Nephron (organoid): Measurements from ENCODE around the gene TNFRSF11A.

Experiments used
- H3K27ac Mint-ChIP-seq, 3 experiments: 2 replicates each; pipeline ENCODE4 v1.8.0; 2020; ENCODE audit warnings: mixed read lengths in 3 of 3, mild to moderate bottlenecking in 2 of 3, moderate library complexity in 1 of 3
- H3K27me3 Mint-ChIP-seq: 2 replicates; pipeline ENCODE4 v1.8.0; 2021; ENCODE audit warnings: low read depth, mild to moderate bottlenecking, moderate library complexity, mixed read lengths
- H3K36me3 Mint-ChIP-seq: 2 replicates; pipeline ENCODE4 v1.8.0; 2020; ENCODE audit warnings: low read depth, mixed read lengths
- H3K4me1 Mint-ChIP-seq: 2 replicates; pipeline ENCODE4 v1.8.0; 2020; ENCODE audit warnings: mixed read lengths
- H3K4me3 Mint-ChIP-seq, 3 experiments: 2 replicates each; pipeline ENCODE4 v1.8.0; 2020; ENCODE audit warnings: mild to moderate bottlenecking in 3 of 3, mixed read lengths in 3 of 3, moderate library complexity in 2 of 3
- H3K9me3 Mint-ChIP-seq: 2 replicates; pipeline ENCODE4 v1.8.0; 2020; ENCODE audit warnings: mixed read lengths
- CTCF ChIP-seq, 3 experiments: fragments of 200-600 bp; sonication (generic); IDR thresholded peaks; one replicate each; pipeline ENCODE4 v1.5.0; 2021; ENCODE audit warnings: antibody characterized with exemption in 3 of 3; ENCODE audit not compliant: unreplicated experiment in 3 of 3

TNFRSF11A gene

DNA sequence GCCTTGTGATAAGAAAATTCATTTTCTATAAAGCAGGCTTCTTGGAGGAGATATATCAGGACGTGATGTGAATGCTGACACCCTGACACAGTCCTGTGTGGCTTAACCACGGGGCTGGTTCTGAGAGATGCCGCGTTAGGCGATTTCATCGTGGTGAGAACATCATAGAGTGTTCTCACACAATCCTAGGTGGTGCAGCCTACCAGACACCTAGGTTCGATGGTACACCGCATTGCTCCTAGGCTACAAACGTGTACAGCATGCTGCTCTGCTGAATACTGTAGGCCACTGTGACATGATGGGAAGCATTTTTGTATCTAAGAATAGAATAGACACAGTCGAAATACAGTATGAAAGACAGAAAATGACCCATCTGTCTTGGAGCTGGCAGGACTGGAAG lies 82.5 kb downstream of the TNFRSF11A start:
- H3K27ac Mint-ChIP-seq: no peak overlapping the region
- no peaks in the 10 kb centered on the region for H3K27me3 Mint-ChIP-seq
- H3K4me1 Mint-ChIP-seq: no peaks in the 10 kb centered on the region
- no peak overlapping the region for H3K4me3 Mint-ChIP-seq
- no peak for TF ChIP-seq CTCF (IDR thresholded peaks at IDR 0.05; ENCODE audit: unreplicated experiment in 3 of 3)
- no peaks in the 10 kb centered on the region for H3K9me3 Mint-ChIP-seq
- no peaks in the 10 kb centered on the region for H3K36me3 Mint-ChIP-seq

- H3K27ac Mint-ChIP-seq: no peak overlapping the region
- H3K9me3 Mint-ChIP-seq: no peaks in the 10 kb centered on the region
- no peaks in the 10 kb centered on the region for H3K27me3 Mint-ChIP-seq
- H3K4me3 Mint-ChIP-seq: no peak overlapping the region
- TF ChIP-seq CTCF (IDR thresholded peaks at IDR 0.05; ENCODE audit: unreplicated experiment in 3 of 3): no peak
- peaks cover 4% of the 10 kb centered on the region for H3K4me1 Mint-ChIP-seq
- no peaks in the 10 kb centered on the region for H3K36me3 Mint-ChIP-seq
Observed at GRCh38 chr18:62409821-62410220, 84.7 kb downstream of the TNFRSF11A start.

- peaks cover 4% of the 10 kb centered on the region for H3K4me1 Mint-ChIP-seq
- no peaks in the 10 kb centered on the region for H3K9me3 Mint-ChIP-seq
- H3K4me3 Mint-ChIP-seq: no peak overlapping the region
- H3K27me3 Mint-ChIP-seq: peaks cover 3% of the 10 kb centered on the region
- H3K36me3 Mint-ChIP-seq: no peaks in the 10 kb centered on the region
- no peak overlapping the region for H3K27ac Mint-ChIP-seq
- TF ChIP-seq CTCF (IDR thresholded peaks at IDR 0.05; ENCODE audit: unreplicated experiment in 3 of 3): no peak
Observed at GRCh38 chr18:62412231-62412979, 87.3 kb downstream of the TNFRSF11A start.

- H3K4me3 Mint-ChIP-seq: no peak overlapping the region
- H3K4me1 Mint-ChIP-seq: peaks cover 4% of the 10 kb centered on the region
- H3K27ac Mint-ChIP-seq: no peak overlapping the region
- H3K27me3 Mint-ChIP-seq: peaks cover 3% of the 10 kb centered on the region
- no peaks in the 10 kb centered on the region for H3K36me3 Mint-ChIP-seq
- TF ChIP-seq CTCF (IDR thresholded peaks at IDR 0.05; ENCODE audit: unreplicated experiment in 3 of 3): no peak
- H3K9me3 Mint-ChIP-seq: no peaks in the 10 kb centered on the region
Observed at GRCh38 chr18:62413206-62413605, 88.1 kb downstream of the TNFRSF11A start.

- Mint-ChIP-seq H3K36me3 (no peaks in the 10 kb centered on the region), H3K4me1 (peaks cover under 1% of the 10 kb centered on the region), H3K9me3 (no peaks in the 10 kb centered on the region), H3K4me3 (no peak overlapping the region), H3K27me3 (peaks cover 8% of the 10 kb centered on the region), H3K27ac (no peak overlapping the region)
- no peak for TF ChIP-seq CTCF (IDR thresholded peaks at IDR 0.05; ENCODE audit: unreplicated experiment in 3 of 3)
Observed at GRCh38 chr18:62418258-62418657, 93.1 kb downstream of the TNFRSF11A start.

GRCh38 chr18:62420151-62420512 lies 95.0 kb downstream of the TNFRSF11A start:
- no peak for TF ChIP-seq CTCF (IDR thresholded peaks at IDR 0.05; ENCODE audit: unreplicated experiment in 3 of 3)
- Mint-ChIP-seq H3K27me3 (peaks cover 12% of the 10 kb centered on the region), H3K4me1 (peaks cover 5% of the 10 kb centered on the region), H3K9me3 (no peaks in the 10 kb centered on the region), H3K27ac (no peak overlapping the region), H3K4me3 (no peak overlapping the region), H3K36me3 (no peaks in the 10 kb centered on the region)
